H1 (cell line): ENCODE results near the gene ST7L. TPM values are rescaled to one million over a fixed set of nuclear protein-coding genes. Genes with fewer than 3 reads are reported as not detected.

Experiments used
- CTCF ChIA-PET: fragments of 300-600 bp; sonication (Branson Sonifier 250); formaldehyde crosslinking; loops from one replicate; lab custom pipeline; 2021; ENCODE audit not compliant: partially characterized antibody; lab: Charles Lee
- POLR2A ChIA-PET: fragments of 300-600 bp; sonication (Branson Sonifier 250); formaldehyde crosslinking; loops from one replicate; lab custom pipeline; 2021; ENCODE audit warnings: inconsistent platforms; ENCODE audit not compliant: partially characterized antibody; lab: Charles Lee
- DNase-seq, 2 experiments: peaks; one replicate each; pipeline versions ENCODE4 v3.0.0 to v3.0.0-alpha.2; 2010 to 2022; ENCODE audit warnings: low spot score in 2 of 2, low read depth in 1 of 2, mixed read lengths in 1 of 2
- FAIRE-seq: peaks from 2 replicates; lab custom pipeline; 2011; peaks lifted over from hg19 to GRCh38; lab: Jason Lieb, UNC
- H2AFZ ChIP-seq: 2 replicates; pipeline ENCODE4 v1.8.1; 2012; ENCODE audit warnings: low read length, inconsistent platforms
- H2AK5ac ChIP-seq: 2 replicates; pipeline ENCODE4 v1.6.1; 2013; ENCODE audit warnings: low read depth, low read length
- H2BK120ac ChIP-seq: replicated peaks from 2 replicates; pipeline ENCODE3; 2013; ENCODE audit warnings: low read depth, low read length, inconsistent platforms
- H2BK12ac ChIP-seq: 2 replicates; pipeline ENCODE4 v1.6.1; 2013; ENCODE audit warnings: low read depth, low read length
- H2BK15ac ChIP-seq: 2 replicates; pipeline ENCODE4 v1.6.1; 2013; ENCODE audit warnings: low read length
- H2BK20ac ChIP-seq: 2 replicates; pipeline ENCODE4 v1.6.1; 2013; ENCODE audit warnings: low read length
- H2BK5ac ChIP-seq: 2 replicates; pipeline ENCODE4 v1.6.1; 2013; ENCODE audit warnings: low read depth, low read length
- H3K14ac ChIP-seq: 2 replicates; pipeline ENCODE4 v1.6.1; 2013; ENCODE audit warnings: inconsistent platforms; ENCODE audit not compliant: insufficient read length
- H3K18ac ChIP-seq: 2 replicates; pipeline ENCODE4 v1.6.1; 2013; ENCODE audit warnings: low read length; ENCODE audit errors: extremely low read depth
- H3K23ac ChIP-seq: 2 replicates; pipeline ENCODE4 v1.6.1; 2013; ENCODE audit warnings: inconsistent platforms; ENCODE audit not compliant: insufficient read length
- H3K23me2 ChIP-seq: 2 replicates; pipeline ENCODE4 v1.6.1; 2013; ENCODE audit warnings: low read depth, low read length
- H3K27ac ChIP-seq: 2 replicates; pipeline ENCODE4 v1.6.1; 2011; ENCODE audit warnings: low read depth, low read length, inconsistent platforms
- H3K27me3 ChIP-seq, 4 experiments: replicated peaks in 1 of 4; 1 replicate in 1 of 4; 2 replicates in 3 of 4; pipeline versions ENCODE4 v1.6.1 to v1.8.1; 2011 to 2013; ENCODE audit warnings: low read length in 3 of 4, mild to moderate bottlenecking in 3 of 4, inconsistent platforms in 2 of 4, mixed read lengths in 2 of 4, moderate library complexity in 1 of 4; ENCODE audit not compliant: control insufficient read depth in 3 of 4, insufficient read depth in 3 of 4; ENCODE audit errors: extremely low read depth in 1 of 4
- H3K36me3 ChIP-seq, 4 experiments: 2 replicates each; pipeline versions ENCODE4 v1.6.1 to v1.8.1; 2011 to 2013; ENCODE audit warnings: mild to moderate bottlenecking in 4 of 4, low read length in 3 of 4, moderate library complexity in 2 of 4, control low read depth in 1 of 4, inconsistent platforms in 1 of 4; ENCODE audit not compliant: insufficient read depth in 4 of 4, control insufficient read depth in 2 of 4
- H3K4ac ChIP-seq: replicated peaks from 2 replicates; pipeline ENCODE3; 2013; ENCODE audit warnings: low read length, low read depth, mixed read lengths, inconsistent platforms; ENCODE audit not compliant: insufficient read length
- H3K4me1 ChIP-seq, 4 experiments: replicated peaks in 1 of 4; 1 replicate in 1 of 4; 2 replicates in 3 of 4; pipeline versions ENCODE4 v1.6.1 to v1.8.1; 2011 to 2013; ENCODE audit warnings: low read length in 3 of 4, inconsistent platforms in 2 of 4, mixed read lengths in 1 of 4; ENCODE audit not compliant: insufficient read depth in 4 of 4, control insufficient read depth in 3 of 4
- H3K4me2 ChIP-seq, 2 experiments: 2 replicates each; pipeline versions ENCODE4 v1.6.1 to v1.8.1; 2011 to 2013; ENCODE audit warnings: low read depth in 2 of 2, low read length in 2 of 2, control low read depth in 1 of 2, inconsistent platforms in 1 of 2, mild to moderate bottlenecking in 1 of 2; ENCODE audit not compliant: insufficient read depth in 1 of 2
- H3K4me3 ChIP-seq, 4 experiments: fragments of 200-600, 300-600 bp in 1 of 4; sonication (generic), shearing (Covaris generic), sonication (Bioruptor Twin) in 1 of 4; 2 replicates each; pipeline versions ENCODE4 v1.5.1 to v1.8.1; 2011 to 2016; ENCODE audit warnings: low read length in 4 of 4, low read depth in 3 of 4, control low read depth in 2 of 4, inconsistent platforms in 2 of 4, mild to moderate bottlenecking in 2 of 4, mixed read lengths in 1 of 4, moderate library complexity in 1 of 4; ENCODE audit not compliant: insufficient read depth in 2 of 4; ENCODE audit errors: extremely low read depth in 1 of 4
- H3K56ac ChIP-seq: replicated peaks from 2 replicates; pipeline ENCODE3; 2013; ENCODE audit warnings: low read depth, mild to moderate bottlenecking, mixed read lengths, low read length, inconsistent platforms; ENCODE audit not compliant: insufficient read length
- H3K79me1 ChIP-seq: 2 replicates; pipeline ENCODE4 v1.6.1; 2013; ENCODE audit warnings: low read depth, low read length, control low read depth
- H3K79me2 ChIP-seq, 2 experiments: 2 replicates each; pipeline versions ENCODE4 v1.6.1 to v1.8.1; 2012 to 2013; ENCODE audit warnings: low read length in 2 of 2, mild to moderate bottlenecking in 2 of 2, inconsistent platforms in 1 of 2; ENCODE audit not compliant: insufficient read depth in 2 of 2, control insufficient read depth in 1 of 2
- H3K9ac ChIP-seq, 4 experiments: replicated peaks in 1 of 4; 1 replicate in 1 of 4; 2 replicates in 3 of 4; pipeline versions ENCODE4 v1.6.1 to v1.8.1; 2011 to 2013; ENCODE audit warnings: low read depth in 3 of 4, low read length in 3 of 4, control low read depth in 2 of 4, mild to moderate bottlenecking in 2 of 4, moderate library complexity in 2 of 4, inconsistent platforms in 1 of 4; ENCODE audit errors: extremely low read depth in 1 of 4
- H3K9me3 ChIP-seq, 2 experiments: 2 replicates each; pipeline versions ENCODE4 v1.6.1 to v1.8.1; 2012 to 2013; ENCODE audit warnings: mild to moderate bottlenecking in 2 of 2, moderate library complexity in 2 of 2, control low read depth in 1 of 2, inconsistent platforms in 1 of 2, low read depth in 1 of 2, low read length in 1 of 2, mixed read lengths in 1 of 2; ENCODE audit not compliant: insufficient read depth in 2 of 2
- H4K20me1 ChIP-seq, 2 experiments: replicated peaks in 1 of 2; 2 replicates each; pipeline versions ENCODE3 to v1.8.1; 2011 to 2013; ENCODE audit warnings: inconsistent platforms in 2 of 2, low read length in 2 of 2, mild to moderate bottlenecking in 1 of 2; ENCODE audit not compliant: insufficient read depth in 2 of 2, control insufficient read depth in 1 of 2
- H4K5ac ChIP-seq: 2 replicates; pipeline ENCODE4 v1.6.1; 2013; ENCODE audit warnings: low read length, low read depth, mixed read lengths, inconsistent platforms; ENCODE audit not compliant: insufficient read length
- H4K8ac ChIP-seq: 2 replicates; pipeline ENCODE4 v1.8.0; 2013; ENCODE audit warnings: mild to moderate bottlenecking, moderate library complexity, low read length, inconsistent platforms; ENCODE audit not compliant: insufficient read depth; ENCODE audit errors: extremely low read depth
- H4K91ac ChIP-seq: replicated peaks from 2 replicates; pipeline ENCODE3; 2013; ENCODE audit warnings: low read length, mixed read lengths, inconsistent platforms; ENCODE audit not compliant: insufficient read length
- CTCF ChIP-seq, 3 experiments: IDR thresholded peaks; 1 replicate in 2 of 3; 2 replicates in 1 of 3; pipeline versions ENCODE4 v1.5.1 to v1.6.1; 2011; ENCODE audit warnings: low read length in 3 of 3, mild to moderate bottlenecking in 3 of 3, inconsistent platforms in 2 of 3, low read depth in 1 of 3, moderate library complexity in 1 of 3; ENCODE audit not compliant: insufficient read depth in 1 of 3; ENCODE audit errors: control extremely low read depth in 1 of 3
- HDAC2 ChIP-seq, 2 experiments: fragments of 300-600 bp in 1 of 2; sonication (generic) in 1 of 2; IDR thresholded peaks; 2 replicates each; pipeline ENCODE4 v1.6.1; 2011 to 2012; ENCODE audit warnings: low read depth in 2 of 2, low read length in 2 of 2, mild to moderate bottlenecking in 2 of 2, moderate library complexity in 2 of 2, borderline replicate concordance in 1 of 2, inconsistent platforms in 1 of 2
- KDM5A ChIP-seq: fragments of 200-600 bp; IDR thresholded peaks from 2 replicates; pipeline ENCODE4 v1.7.1; 2012; ENCODE audit warnings: mild to moderate bottlenecking, low read length, inconsistent platforms, mixed read lengths
- RAD21 ChIP-seq, 2 experiments: IDR thresholded peaks in 1 of 2; conservative IDR thresholded peaks in 1 of 2; 2 replicates each; pipeline ENCODE4 v1.6.1; 2011; ENCODE audit warnings: low read depth in 2 of 2, low read length in 2 of 2, improper control_type of control experiment in 1 of 2, inconsistent platforms in 1 of 2, mild to moderate bottlenecking in 1 of 2, moderate library complexity in 1 of 2
- RBBP5 ChIP-seq: IDR thresholded peaks from 2 replicates; pipeline ENCODE4 v1.7.1; 2012; ENCODE audit warnings: low read depth, mild to moderate bottlenecking, inconsistent platforms, low read length, moderate library complexity, borderline replicate concordance
- TCF12 ChIP-seq: IDR thresholded peaks from 2 replicates; pipeline ENCODE4 v1.6.1; 2011; ENCODE audit warnings: low read depth, mild to moderate bottlenecking, low read length
- WGBS, 2 experiments: shearing (Covaris generic) in 1 of 2; methylation state at CpG; one replicate each; pipeline versions ENCODE4 v1.1.6 to v1.1.7; 2013 to 2015; ENCODE audit warnings: low lambda C conversion rate in 2 of 2, mixed read lengths in 2 of 2, inconsistent platforms in 1 of 2, low coverage in 1 of 2, missing lambda C conversion rate in 1 of 2; ENCODE audit not compliant: insufficient replicate concordance in 2 of 2, insufficient coverage in 1 of 2, insufficient read length in 1 of 2; ENCODE audit errors: extremely low coverage in 1 of 2, missing lambda C conversion rate in 1 of 2; 5-methylcytosine and 5-hydroxymethylcytosine counted together
- polyA plus RNA-seq, 7 experiments: library from polyadenylated mRNA; depleted of rRNA in 3 of 7; stranded (reverse) in 5 of 7; unstranded in 2 of 7; fragments of >200 nt in 5 of 7; fragments of 200-250 nt in 2 of 7; gene quantifications; 1 replicate in 5 of 7; 2 replicates in 1 of 7; 4 replicates in 1 of 7; pipeline versions ENCODE4 v1.2.1 to v1.2.3, GENCODE V29; 2011 to 2013; ENCODE audit warnings: missing spikeins in 2 of 7, mixed read lengths in 2 of 7
- total RNA-seq: library from RNA; stranded (reverse); fragmentation: NEBNext Ultra II Directional; extraction: Animal tissue kit (Norgen Biotek cat#: 25700); gene quantifications from 2 replicates; pipeline ENCODE4 v1.2.1, GENCODE V29; 2021

The ST7L gene
- total and polyA plus RNA-seq, 2 of the 8 experiments (the other 6 are each of a cell fraction or from before 2014, with no cell fraction given), result 9.6 to 16.2 TPM

- Histone ChIP-seq H3K56ac (no peak overlapping the region), H3K4me3 (no peak overlapping the region), H3K4me1 (no peaks in the 10 kb centered on the region; a peak in 1 of 7 replicates), H3K27ac (no peak overlapping the region), H4K5ac (no peak overlapping the region), H2AFZ (no peak overlapping the region), H3K18ac (no peak overlapping the region), H4K20me1 (no peaks in the 10 kb centered on the region), H2BK20ac (no peak overlapping the region), H3K36me3 (peaks cover 4 to 35% (median 18%) of the 10 kb centered on the region in 4 experiments; a peak in 4 of 8 replicates), H3K14ac (no peak overlapping the region), H3K27me3 (no peaks in the 10 kb centered on the region), H3K4ac (no peak overlapping the region), H2AK5ac (no peak overlapping the region), H3K4me2 (no peak overlapping the region), H3K9me3 (no peaks in the 10 kb centered on the region; a peak in 1 of 4 replicates), H3K9ac (no peak overlapping the region), H2BK5ac (no peak overlapping the region), H3K23ac (no peak overlapping the region), H3K23me2 (peaks cover 8% of the 10 kb centered on the region), H4K8ac (no peak overlapping the region), H4K91ac (no peak overlapping the region), H2BK12ac (no peak overlapping the region), H2BK120ac (no peak overlapping the region), H3K79me1 (no peaks in the 10 kb centered on the region; the same call in 1 of the 2 replicates), H3K79me2 (peaks cover 0 to 20% of the 10 kb centered on the region in 2 experiments; a peak in 3 of 4 replicates), H2BK15ac (no peak overlapping the region)
- no peak for TF ChIP-seq KDM5A
- no peak for TF ChIP-seq HDAC2 (IDR thresholded peaks at IDR 0.05; ENCODE audit: borderline replicate concordance in 1 of 2, low read depth in 2 of 2, low read length in 2 of 2)
- peak; percentile 17 to 41 (median 31); a peak in 3 of 4 replicates for TF ChIP-seq CTCF (IDR thresholded peaks at IDR 0.05; ENCODE audit: control extremely low read depth in 1 of 3, insufficient read depth in 1 of 3, low read depth in 1 of 3, low read length in 3 of 3)
- TF ChIP-seq RAD21 (IDR thresholded peaks at IDR 0.05 in 1 of 2, conservative IDR thresholded peaks at IDR 0.05 in 1 of 2; ENCODE audit: low read depth in 2 of 2, low read length in 2 of 2), result peak; percentile 63 to 69
- no peak for TF ChIP-seq TCF12
- TF ChIP-seq RBBP5, result no peak
- DNase-seq, result no peak
- WGBS, 2 experiments, result 87% methylated on average over 6 of the region's 6 CpGs; no CpG with 5 or more reads in 1 of the 2 experiments
- FAIRE-seq, result no peak
- ChIA-PET POLR2A (interaction anchor here (1.6 to 1.8 kb wide), 2 partner anchors 24 to 54 kb away, joined by 3 to 4 read pairs; no protein-coding TSS in a partner anchor), CTCF (interaction anchor here (0.7 to 3.8 kb wide), 27 partner anchors 10 to 225 kb away, joined by 3 to 13 read pairs (median 4); no protein-coding TSS in a partner anchor)
Measured at GRCh38 chr1:112614460-112615065, 4.4 kb downstream of the ST7L start.
